ENCODE results near the gene RIPOR3.

GRCh38 chr20:50666709-50667298 is 24.5 kb downstream of the RIPOR3 start:
- TF ChIP-seq POLR2A (IDR thresholded peaks at IDR 0.05) (no peak), CTCF (IDR thresholded peaks at IDR 0.05) (no peak)
